Breast epithelium (tissue), 3 donors: Measurements from ENCODE around the gene THADA.

Source experiments
- CTCF ChIP-seq, 3 donors: fragments of 450-650 bp; IDR thresholded peaks; one replicate each; pipeline ENCODE4 v1.5.1; 2016 to 2017; ENCODE audit warnings: antibody characterized with exemption in 3 of 3, mild to moderate bottlenecking in 3 of 3, moderate library complexity in 3 of 3
- POLR2A ChIP-seq: fragments of 450-650 bp; IDR thresholded peaks from one replicate; pipeline ENCODE4 v1.6.1; 2016; ENCODE audit warnings: antibody characterized with exemption, mild to moderate bottlenecking, moderate library complexity

- TF ChIP-seq POLR2A, result no peak
- no peak for TF ChIP-seq CTCF (IDR thresholded peaks at IDR 0.05)
Measured at GRCh38 chr2:43328133-43328532, 267.7 kb downstream of the THADA start.
